COLO668 (cell line): ENCODE results near the gene GCLC.
"Not testable (repeated sequence)": the region's sequence is repeated elsewhere in the genome, so short reads cannot be mapped to it uniquely, and the experiment has no call there.

ENCODE experiments used
- DNase-seq: peaks from one replicate; lab custom pipeline; 2025; ENCODE audit not compliant: unreplicated experiment; lab: John Stamatoyannopoulos, UW

The GCLC gene

GRCh38 chr6:53564401-53565065 lies 19.6 kb upstream of the GCLC start:
- no peak for DNase-seq

- DNase-seq: no peak
Observed at GRCh38 chr6:53556986-53557715, 12.2 kb upstream of the GCLC start.

GRCh38 chr6:53553600-53553999 lies 8.7 kb upstream of the GCLC start:
- DNase-seq: not testable (repeated sequence)

- DNase-seq: not testable (repeated sequence)
Observed at GRCh38 chr6:53551681-53552080, 6.8 kb upstream of the GCLC start.

- DNase-seq: peak; percentile 93
Observed at GRCh38 chr6:53547811-53548496, 3.1 kb upstream of the GCLC start.

GRCh38 chr6:53547166-53547810 lies 2.4 kb upstream of the GCLC start:
- peak; percentile 23 for DNase-seq

GRCh38 chr6:53546281-53546680 lies 1.4 kb upstream of the GCLC start:
- no peak for DNase-seq

- DNase-seq: no peak
Observed at GRCh38 chr6:53544217-53544469, 758 bp downstream of the GCLC start.

- no peak for DNase-seq
Observed at GRCh38 chr6:53543359-53544216, 1.3 kb downstream of the GCLC start.

GRCh38 chr6:53541900-53542299 lies 3.0 kb downstream of the GCLC start:
- no peak for DNase-seq

- no peak for DNase-seq
Observed at GRCh38 chr6:53540129-53540692, 4.7 kb downstream of the GCLC start.

GRCh38 chr6:53539561-53539960 lies 5.3 kb downstream of the GCLC start:
- DNase-seq: no peak

- no peak for DNase-seq
Observed at GRCh38 chr6:53536561-53536960, 8.3 kb downstream of the GCLC start.

GRCh38 chr6:53532942-53533341 lies 12.0 kb downstream of the GCLC start:
- no peak for DNase-seq

GRCh38 chr6:53532061-53532797 lies 12.7 kb downstream of the GCLC start:
- no peak for DNase-seq

- no peak for DNase-seq
Observed at GRCh38 chr6:53530780-53531386, 14.0 kb downstream of the GCLC start.

- DNase-seq: no peak
Observed at GRCh38 chr6:53530346-53530745, 14.6 kb downstream of the GCLC start.

GRCh38 chr6:53529324-53530036 lies 15.4 kb downstream of the GCLC start:
- no peak for DNase-seq

GRCh38 chr6:53528107-53528506 lies 16.8 kb downstream of the GCLC start:
- no peak for DNase-seq
